Measurements from ENCODE around the gene BRD1.
"Not testable (repeated sequence)": the region's sequence is repeated elsewhere in the genome, so short reads cannot be mapped to it uniquely, and the experiment has no call there.

The BRD1 gene

GRCh38 chr22:49768077-49768910 lies 59.4 kb downstream of the BRD1 start:
- no peak overlapping the region for H3K9ac ChIP-seq (ENCODE audit: low read depth in 1 of 2, low read length in 2 of 2)
- no peak overlapping the region for H3K27ac ChIP-seq (ENCODE audit: low read depth in 2 of 2, low read length in 2 of 2)
- no peaks in the 10 kb centered on the region for H3K27me3 ChIP-seq (ENCODE audit: control insufficient read depth in 2 of 2, insufficient read depth in 2 of 2, low read length in 2 of 2)
- H3K4me1 ChIP-seq (ENCODE audit: control insufficient read depth in 2 of 2, insufficient read depth in 2 of 2, low read length in 2 of 2): no peaks in the 10 kb centered on the region
- no peak overlapping the region for H3K4me3 ChIP-seq (ENCODE audit: low read length in 2 of 2)
- H3K9me3 ChIP-seq (ENCODE audit: control insufficient read depth in 2 of 2, low read length in 2 of 2): no peaks in the 10 kb centered on the region
- H3K36me3 ChIP-seq (ENCODE audit: control insufficient read depth in 2 of 2, insufficient read depth in 2 of 2, low read length in 2 of 2): peaks cover 2 to 5% of the 10 kb centered on the region in 2 donors

- Histone ChIP-seq H3K4me3 (ENCODE audit: low read length in 2 of 2) (no peak overlapping the region), H3K9me3 (ENCODE audit: control insufficient read depth in 2 of 2, low read length in 2 of 2) (no peaks in the 10 kb centered on the region), H3K27ac (ENCODE audit: low read depth in 2 of 2, low read length in 2 of 2) (no peak overlapping the region), H3K4me1 (ENCODE audit: control insufficient read depth in 2 of 2, insufficient read depth in 2 of 2, low read length in 2 of 2) (no peaks in the 10 kb centered on the region), H3K36me3 (ENCODE audit: control insufficient read depth in 2 of 2, insufficient read depth in 2 of 2, low read length in 2 of 2) (peaks cover 0 to 3% of the 10 kb centered on the region in 2 donors), H3K27me3 (ENCODE audit: control insufficient read depth in 2 of 2, insufficient read depth in 2 of 2, low read length in 2 of 2) (no peaks in the 10 kb centered on the region), H3K9ac (ENCODE audit: low read depth in 1 of 2, low read length in 2 of 2) (no peak overlapping the region)
These were observed 60.2 kb downstream of the BRD1 start for GRCh38 chr22:49767355-49768062.

GRCh38 chr22:49765951-49766350 lies 61.7 kb downstream of the BRD1 start:
- no peak overlapping the region for H3K9ac ChIP-seq (ENCODE audit: low read depth in 1 of 2, low read length in 2 of 2)
- no peaks in the 10 kb centered on the region for H3K9me3 ChIP-seq (ENCODE audit: control insufficient read depth in 2 of 2, low read length in 2 of 2)
- H3K4me3 ChIP-seq (ENCODE audit: low read length in 2 of 2): no peak overlapping the region
- no peaks in the 10 kb centered on the region for H3K27me3 ChIP-seq (ENCODE audit: control insufficient read depth in 2 of 2, insufficient read depth in 2 of 2, low read length in 2 of 2)
- H3K4me1 ChIP-seq (ENCODE audit: control insufficient read depth in 2 of 2, insufficient read depth in 2 of 2, low read length in 2 of 2): peaks cover 0 to 4% of the 10 kb centered on the region in 2 donors
- no peaks in the 10 kb centered on the region for H3K36me3 ChIP-seq (ENCODE audit: control insufficient read depth in 2 of 2, insufficient read depth in 2 of 2, low read length in 2 of 2)
- H3K27ac ChIP-seq (ENCODE audit: low read depth in 2 of 2, low read length in 2 of 2): no peak overlapping the region

GRCh38 chr22:49765091-49765771 lies 62.4 kb downstream of the BRD1 start:
- Histone ChIP-seq H3K4me1 (ENCODE audit: control insufficient read depth in 2 of 2, insufficient read depth in 2 of 2, low read length in 2 of 2) (peaks cover 0 to 10% of the 10 kb centered on the region in 2 donors), H3K27me3 (ENCODE audit: control insufficient read depth in 2 of 2, insufficient read depth in 2 of 2, low read length in 2 of 2) (peaks cover 0 to 2% of the 10 kb centered on the region in 2 donors), H3K27ac (ENCODE audit: low read depth in 2 of 2, low read length in 2 of 2) (no peak overlapping the region), H3K4me3 (ENCODE audit: low read length in 2 of 2) (no peak overlapping the region), H3K9me3 (ENCODE audit: control insufficient read depth in 2 of 2, low read length in 2 of 2) (no peaks in the 10 kb centered on the region), H3K36me3 (ENCODE audit: control insufficient read depth in 2 of 2, insufficient read depth in 2 of 2, low read length in 2 of 2) (no peaks in the 10 kb centered on the region), H3K9ac (ENCODE audit: low read depth in 1 of 2, low read length in 2 of 2) (no peak overlapping the region)

GRCh38 chr22:49764127-49764581 lies 63.5 kb downstream of the BRD1 start:
- H3K27me3 ChIP-seq (ENCODE audit: control insufficient read depth in 2 of 2, insufficient read depth in 2 of 2, low read length in 2 of 2): peaks cover 0 to 2% of the 10 kb centered on the region in 2 donors
- H3K36me3 ChIP-seq (ENCODE audit: control insufficient read depth in 2 of 2, insufficient read depth in 2 of 2, low read length in 2 of 2): no peaks in the 10 kb centered on the region
- H3K9me3 ChIP-seq (ENCODE audit: control insufficient read depth in 2 of 2, low read length in 2 of 2): no peaks in the 10 kb centered on the region
- no peak overlapping the region for H3K4me3 ChIP-seq (ENCODE audit: low read length in 2 of 2)
- H3K9ac ChIP-seq (ENCODE audit: low read depth in 1 of 2, low read length in 2 of 2): no peak overlapping the region
- peaks cover 0 to 15% of the 10 kb centered on the region in 2 donors for H3K4me1 ChIP-seq (ENCODE audit: control insufficient read depth in 2 of 2, insufficient read depth in 2 of 2, low read length in 2 of 2)
- no peak overlapping the region for H3K27ac ChIP-seq (ENCODE audit: low read depth in 2 of 2, low read length in 2 of 2)

GRCh38 chr22:49763696-49764095 lies 64.0 kb downstream of the BRD1 start:
- peaks cover 0 to 2% of the 10 kb centered on the region in 2 donors for H3K27me3 ChIP-seq (ENCODE audit: control insufficient read depth in 2 of 2, insufficient read depth in 2 of 2, low read length in 2 of 2)
- H3K36me3 ChIP-seq (ENCODE audit: control insufficient read depth in 2 of 2, insufficient read depth in 2 of 2, low read length in 2 of 2): no peaks in the 10 kb centered on the region
- no peak overlapping the region for H3K4me3 ChIP-seq (ENCODE audit: low read length in 2 of 2)
- no peaks in the 10 kb centered on the region for H3K9me3 ChIP-seq (ENCODE audit: control insufficient read depth in 2 of 2, low read length in 2 of 2)
- no peak overlapping the region for H3K9ac ChIP-seq (ENCODE audit: low read depth in 1 of 2, low read length in 2 of 2)
- H3K27ac ChIP-seq (ENCODE audit: low read depth in 2 of 2, low read length in 2 of 2): no peak overlapping the region
- H3K4me1 ChIP-seq (ENCODE audit: control insufficient read depth in 2 of 2, insufficient read depth in 2 of 2, low read length in 2 of 2): peaks cover 0 to 15% of the 10 kb centered on the region in 2 donors

- Histone ChIP-seq H3K27ac (ENCODE audit: low read depth in 2 of 2, low read length in 2 of 2) (no peak overlapping the region), H3K4me3 (ENCODE audit: low read length in 2 of 2) (no peak overlapping the region), H3K36me3 (ENCODE audit: control insufficient read depth in 2 of 2, insufficient read depth in 2 of 2, low read length in 2 of 2) (no peaks in the 10 kb centered on the region), H3K9ac (ENCODE audit: low read depth in 1 of 2, low read length in 2 of 2) (no peak overlapping the region), H3K4me1 (ENCODE audit: control insufficient read depth in 2 of 2, insufficient read depth in 2 of 2, low read length in 2 of 2) (peaks cover 0 to 15% of the 10 kb centered on the region in 2 donors), H3K27me3 (ENCODE audit: control insufficient read depth in 2 of 2, insufficient read depth in 2 of 2, low read length in 2 of 2) (peaks cover 0 to 2% of the 10 kb centered on the region in 2 donors), H3K9me3 (ENCODE audit: control insufficient read depth in 2 of 2, low read length in 2 of 2) (no peaks in the 10 kb centered on the region)
These were observed 64.5 kb downstream of the BRD1 start for GRCh38 chr22:49763138-49763537.

GRCh38 chr22:49762571-49762970 lies 65.1 kb downstream of the BRD1 start:
- H3K4me3 ChIP-seq (ENCODE audit: low read length in 2 of 2); H3K9me3 ChIP-seq (ENCODE audit: control insufficient read depth in 2 of 2, low read length in 2 of 2); H3K9ac ChIP-seq (ENCODE audit: low read depth in 1 of 2, low read length in 2 of 2); H3K27ac ChIP-seq (ENCODE audit: low read depth in 2 of 2, low read length in 2 of 2); H3K27me3 ChIP-seq (ENCODE audit: control insufficient read depth in 2 of 2, insufficient read depth in 2 of 2, low read length in 2 of 2); H3K36me3 ChIP-seq (ENCODE audit: control insufficient read depth in 2 of 2, insufficient read depth in 2 of 2, low read length in 2 of 2): not testable (repeated sequence)
- peaks cover 0 to 15% of the 10 kb centered on the region in 2 donors for H3K4me1 ChIP-seq (ENCODE audit: control insufficient read depth in 2 of 2, insufficient read depth in 2 of 2, low read length in 2 of 2)

- H3K36me3 ChIP-seq (ENCODE audit: control insufficient read depth in 2 of 2, insufficient read depth in 2 of 2, low read length in 2 of 2): no peaks in the 10 kb centered on the region
- H3K9me3 ChIP-seq (ENCODE audit: control insufficient read depth in 2 of 2, low read length in 2 of 2): no peaks in the 10 kb centered on the region
- no peak overlapping the region for H3K9ac ChIP-seq (ENCODE audit: low read depth in 1 of 2, low read length in 2 of 2)
- no peak overlapping the region for H3K27ac ChIP-seq (ENCODE audit: low read depth in 2 of 2, low read length in 2 of 2)
- H3K4me3 ChIP-seq (ENCODE audit: low read length in 2 of 2): no peak overlapping the region
- peaks cover 0 to 2% of the 10 kb centered on the region in 2 donors for H3K27me3 ChIP-seq (ENCODE audit: control insufficient read depth in 2 of 2, insufficient read depth in 2 of 2, low read length in 2 of 2)
- peaks cover 0 to 15% of the 10 kb centered on the region in 2 donors for H3K4me1 ChIP-seq (ENCODE audit: control insufficient read depth in 2 of 2, insufficient read depth in 2 of 2, low read length in 2 of 2)
These were observed 65.8 kb downstream of the BRD1 start for GRCh38 chr22:49761836-49762235.

Data from mucosa of rectum (tissue), 2 donors.